Measurements from ENCODE around the gene EPB41L1. TPM values are rescaled to one million over a fixed set of nuclear protein-coding genes. Genes with fewer than 3 reads are reported as not detected.

EPB41L1 gene
- polyA plus RNA-seq, 1 donor (not counting 4 experiments of a cell fraction or from before 2014, with no cell fraction given), result 1.2 TPM

- Histone ChIP-seq H3K9me1 (ENCODE audit: control insufficient read depth, extremely low read depth, insufficient read depth, low read length) (peaks cover 5% of the 10 kb centered on the region), H3K36me3 (ENCODE audit: control insufficient read depth in 2 of 2, extremely low read depth in 1 of 2, insufficient read depth in 2 of 2, low read length in 2 of 2) (no peaks in the 10 kb centered on the region), H3K9ac (ENCODE audit: control insufficient read depth, extremely low read depth, insufficient read depth, low read length) (no peak overlapping the region), H3K27me3 (ENCODE audit: control insufficient read depth, extremely low read depth, insufficient read depth, low read length) (no peaks in the 10 kb centered on the region), H3K9me3 (ENCODE audit: control insufficient read depth, low read depth, low read length) (no peaks in the 10 kb centered on the region), H3K27ac (ENCODE audit: control insufficient read depth, insufficient read depth, low read length) (no peak overlapping the region), H3K4me2 (ENCODE audit: control insufficient read depth, extremely low read depth, insufficient read depth, low read depth, low read length) (no peak overlapping the region), H3K4me1 (ENCODE audit: control insufficient read depth, extremely low read depth, insufficient read depth, low read length) (peaks cover 13% of the 10 kb centered on the region), H4K20me1 (ENCODE audit: control insufficient read depth, extremely low read depth, insufficient read depth, low read length) (no peaks in the 10 kb centered on the region), H2AFZ (ENCODE audit: control insufficient read depth, low read length) (no peak overlapping the region), H3K4me3 (ENCODE audit: control insufficient read depth in 2 of 3, extremely low read depth in 1 of 3, insufficient read depth in 2 of 3, low read depth in 1 of 3, low read length in 3 of 3) (no peak overlapping the region), H3K79me2 (ENCODE audit: control insufficient read depth, insufficient read depth, low read length) (no peaks in the 10 kb centered on the region)
- no peak for TF ChIP-seq CTCF (optimal IDR thresholded peaks at IDR 0.05 in 1 of 3, IDR thresholded peaks at IDR 0.05 in 1 of 3, conservative IDR thresholded peaks at IDR 0.05 in 1 of 3; ENCODE audit: extremely low read depth in 1 of 3, insufficient read depth in 2 of 3, low read length in 3 of 3)
- DNase-seq (ENCODE audit: low read depth, low spot score) (no peak), FAIRE-seq (no peak)
- dilution Hi-C loops (cut with MboI; ENCODE audit: extremely low pct_ligation_motif_present, low sequenced_read_pairs), result no loop called here
These were observed 29.4 kb upstream of the EPB41L1 start for GRCh38 chr20:36125097-36125496.

DNA sequence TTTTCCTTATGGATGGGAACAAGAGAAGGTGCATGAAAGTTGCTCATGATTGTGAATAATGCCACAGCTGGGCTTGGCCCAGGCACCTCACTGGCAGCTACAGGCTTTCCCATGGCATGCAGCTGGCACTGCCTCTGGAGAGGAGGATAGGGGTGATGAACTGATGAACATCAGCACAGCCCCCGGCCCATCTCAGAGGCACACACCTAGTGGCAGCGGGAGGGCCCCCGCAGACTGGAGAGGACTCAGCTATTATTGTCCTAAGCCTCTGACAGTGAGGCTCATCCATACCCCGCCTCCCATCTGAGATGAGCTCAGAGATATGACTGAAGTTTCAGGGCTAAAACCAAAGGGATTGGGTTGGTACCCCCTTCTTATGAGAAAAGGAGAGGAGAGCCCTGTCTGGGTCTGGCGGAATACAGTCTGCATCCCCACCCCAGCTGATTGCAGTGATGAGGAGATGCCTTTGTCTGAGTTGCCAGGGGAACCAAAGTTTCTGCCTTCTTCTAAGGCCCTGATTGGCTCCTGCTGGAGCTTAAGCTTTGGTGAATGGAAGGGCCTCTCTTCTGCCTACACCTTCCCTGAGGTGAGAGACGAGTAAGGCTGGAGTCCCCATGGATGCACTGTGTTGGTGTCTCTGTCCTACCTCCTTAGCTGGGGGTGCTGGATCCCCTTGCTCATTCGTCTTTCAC is 27.6 kb upstream of the EPB41L1 start:
- Histone ChIP-seq H3K9ac (ENCODE audit: control insufficient read depth, extremely low read depth, insufficient read depth, low read length) (no peak overlapping the region), H3K79me2 (ENCODE audit: control insufficient read depth, insufficient read depth, low read length) (no peaks in the 10 kb centered on the region), H3K9me1 (ENCODE audit: control insufficient read depth, extremely low read depth, insufficient read depth, low read length) (peaks cover 5% of the 10 kb centered on the region), H3K9me3 (ENCODE audit: control insufficient read depth, low read depth, low read length) (no peaks in the 10 kb centered on the region), H3K4me1 (ENCODE audit: control insufficient read depth, extremely low read depth, insufficient read depth, low read length) (peaks cover 9% of the 10 kb centered on the region), H2AFZ (ENCODE audit: control insufficient read depth, low read length) (no peak overlapping the region), H3K36me3 (ENCODE audit: control insufficient read depth in 2 of 2, extremely low read depth in 1 of 2, insufficient read depth in 2 of 2, low read length in 2 of 2) (no peaks in the 10 kb centered on the region), H3K27me3 (ENCODE audit: control insufficient read depth, extremely low read depth, insufficient read depth, low read length) (no peaks in the 10 kb centered on the region), H3K4me2 (ENCODE audit: control insufficient read depth, extremely low read depth, insufficient read depth, low read depth, low read length) (no peak overlapping the region), H3K4me3 (ENCODE audit: control insufficient read depth in 2 of 3, extremely low read depth in 1 of 3, insufficient read depth in 2 of 3, low read depth in 1 of 3, low read length in 3 of 3) (no peak overlapping the region), H4K20me1 (ENCODE audit: control insufficient read depth, extremely low read depth, insufficient read depth, low read length) (no peaks in the 10 kb centered on the region), H3K27ac (ENCODE audit: control insufficient read depth, insufficient read depth, low read length) (no peak overlapping the region)
- FAIRE-seq (no peak), DNase-seq (ENCODE audit: low read depth, low spot score) (no peak)
- dilution Hi-C loops (cut with MboI; ENCODE audit: extremely low pct_ligation_motif_present, low sequenced_read_pairs), result no loop called here
- TF ChIP-seq CTCF (optimal IDR thresholded peaks at IDR 0.05 in 1 of 3, IDR thresholded peaks at IDR 0.05 in 1 of 3, conservative IDR thresholded peaks at IDR 0.05 in 1 of 3; ENCODE audit: extremely low read depth in 1 of 3, insufficient read depth in 2 of 3, low read length in 3 of 3) (no peak), EZH2 (IDR thresholded peaks at IDR 0.05; ENCODE audit: low read length) (no peak)
